Ovary (tissue), 3 donors: ENCODE measurements around the gene CRAMP1.

Source experiments
- CTCF ChIP-seq, 3 donors: fragments of 450-650 bp in 2 of 3; fragments of 200-600 bp in 1 of 3; IDR thresholded peaks; one replicate each; pipeline versions ENCODE4 v1.5.1 to v1.8.0; 2016 to 2022; ENCODE audit warnings: antibody characterized with exemption in 3 of 3, mild to moderate bottlenecking in 1 of 3
- EP300 ChIP-seq: sonication (generic); formaldehyde crosslinking; IDR thresholded peaks from one replicate; pipeline ENCODE4 v1.6.1; 2017; ENCODE audit warnings: antibody characterized with exemption
- POLR2A ChIP-seq: fragments of 450-650 bp; IDR thresholded peaks from one replicate; pipeline ENCODE4 v1.6.1; 2017; ENCODE audit warnings: antibody characterized with exemption, mild to moderate bottlenecking, moderate library complexity
- donor health status: DM: no; HTN: no; CAD: no.

GRCh38 chr16:1673424-1674151, 61.4 kb downstream of the CRAMP1 start:
- TF ChIP-seq CTCF (IDR thresholded peaks at IDR 0.05) (no peak), POLR2A (no peak), EP300 (no peak)
